Fibroblast of skin of right biceps (primary cell): ENCODE data around the gene CCDC154.

ENCODE experiments used
- DNase-seq: peaks from one replicate; pipeline ENCODE4 v3.0.0-alpha.2; 2013

Gene CCDC154

DNA sequence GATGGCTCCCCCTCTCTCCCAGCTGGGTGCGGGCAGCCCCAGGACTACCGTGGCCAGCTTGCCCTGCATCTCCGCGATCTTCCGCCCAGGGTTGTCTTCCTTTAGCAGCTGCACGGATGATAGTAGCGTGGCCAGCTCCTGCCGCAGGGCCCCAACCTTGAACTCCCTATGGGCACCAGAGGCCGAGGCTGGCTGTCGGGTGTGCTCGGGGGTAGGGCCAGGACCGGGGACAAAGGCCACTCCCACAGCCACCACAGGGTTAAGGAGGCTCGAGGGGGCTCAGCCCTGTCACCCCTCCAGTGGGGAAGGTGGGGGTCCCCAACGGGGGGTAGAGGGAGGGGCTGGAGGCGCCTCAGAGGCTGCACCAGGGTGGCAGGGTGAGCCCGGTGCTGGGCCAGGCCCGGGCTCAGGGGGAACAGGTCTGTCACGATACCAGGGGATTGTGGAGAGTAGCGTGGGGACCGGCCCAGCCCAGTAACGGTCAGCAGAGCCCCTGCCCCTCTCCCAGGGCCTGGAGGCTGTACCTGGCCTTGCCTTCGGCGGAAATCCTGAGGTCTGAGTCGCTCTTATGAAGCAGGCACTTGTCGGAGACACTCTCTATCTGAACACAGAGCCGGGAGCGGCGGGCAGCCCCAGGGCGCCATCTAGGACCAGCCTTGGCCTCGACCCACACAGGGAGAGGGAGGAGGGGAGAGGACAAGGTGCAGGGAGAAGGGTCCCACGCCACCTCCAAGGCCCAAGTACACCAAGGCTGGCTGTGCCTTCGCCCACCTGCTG, 8.2 kb downstream of the CCDC154 start:
- DNase-seq = no peak

DNA sequence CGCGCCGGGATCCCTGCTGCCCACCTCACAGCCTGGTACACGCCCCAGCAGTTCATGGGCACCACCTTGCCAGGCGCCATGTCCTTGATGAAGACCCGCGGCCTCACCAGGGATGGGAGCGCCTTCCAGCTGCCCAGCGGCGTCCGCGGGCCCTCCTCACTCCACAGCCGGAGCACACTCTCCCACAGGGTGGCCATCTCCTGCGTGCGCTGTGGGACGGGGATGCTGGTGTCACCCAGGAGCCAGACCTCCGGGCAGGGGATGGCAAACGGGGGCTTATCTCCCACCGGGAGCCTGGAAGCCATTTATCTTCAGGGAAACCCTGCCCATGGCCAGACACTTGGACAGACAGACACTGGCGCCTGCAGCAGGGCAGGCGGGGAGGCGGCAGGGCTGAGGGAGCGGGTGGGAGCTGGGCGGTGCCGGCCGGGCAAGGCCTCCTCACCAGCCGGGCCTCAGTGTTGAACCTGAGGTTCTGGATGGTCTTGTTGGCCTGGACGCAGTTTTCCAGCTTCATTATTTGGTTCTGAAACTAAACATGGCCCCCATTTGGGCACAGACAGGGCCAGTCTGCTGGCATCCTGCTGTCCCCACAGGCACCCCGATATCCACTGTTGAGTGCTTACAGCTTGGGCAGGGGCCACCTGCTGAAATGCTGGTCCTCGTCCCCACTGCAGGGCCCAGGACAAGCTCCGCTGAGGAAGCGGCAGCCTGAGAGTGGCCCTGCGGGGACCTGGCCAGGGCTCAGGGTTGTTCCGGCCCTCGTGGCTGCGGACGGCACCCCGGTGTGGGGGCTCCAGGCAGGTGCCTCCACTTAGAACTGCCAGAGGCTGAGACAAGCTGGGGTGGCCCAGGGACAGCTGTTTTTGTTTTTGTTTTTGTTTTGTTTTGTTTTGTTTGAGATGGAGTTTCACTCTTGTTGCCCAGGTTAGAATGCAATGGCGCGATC, 9.4 kb downstream of the CCDC154 start:
- no peak for DNase-seq

DNA sequence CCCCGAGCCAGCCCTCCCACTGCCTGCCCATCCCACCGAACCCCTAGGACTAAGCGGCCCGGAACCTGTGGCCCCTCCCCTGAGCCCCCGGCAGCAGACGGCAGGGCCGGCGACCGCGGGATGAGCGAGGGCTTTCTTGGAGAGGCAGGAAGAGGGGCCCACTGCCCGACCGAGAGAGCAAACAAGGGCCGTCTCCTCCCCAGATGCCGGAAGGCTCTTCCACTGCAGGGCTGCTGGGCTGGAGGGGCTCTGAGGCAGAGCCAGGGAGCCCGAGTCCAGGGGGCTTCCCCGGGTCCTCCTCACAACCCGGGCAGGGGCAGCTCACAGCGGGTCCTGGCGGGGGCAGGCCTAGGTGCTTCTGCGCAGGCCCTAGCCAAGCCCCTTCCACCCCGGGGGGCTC, 10.6 kb downstream of the CCDC154 start:
- no peak for DNase-seq

DNA sequence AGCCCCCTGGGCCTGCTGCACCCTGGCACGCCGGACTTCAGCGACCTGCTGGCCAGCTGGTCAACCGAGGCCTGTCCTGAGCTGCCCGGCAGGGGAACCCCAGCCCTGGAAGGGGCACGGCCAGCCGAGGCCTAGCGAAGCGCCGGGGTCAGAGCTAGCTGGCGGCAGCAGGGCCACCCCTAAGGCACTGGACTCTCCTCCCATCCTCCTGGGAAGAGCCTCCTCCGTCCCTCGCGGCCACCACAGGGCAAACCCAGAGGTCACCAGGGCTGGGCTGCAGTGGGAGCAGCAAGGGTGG, 11.1 kb downstream of the CCDC154 start:
- DNase-seq = no peak

DNA sequence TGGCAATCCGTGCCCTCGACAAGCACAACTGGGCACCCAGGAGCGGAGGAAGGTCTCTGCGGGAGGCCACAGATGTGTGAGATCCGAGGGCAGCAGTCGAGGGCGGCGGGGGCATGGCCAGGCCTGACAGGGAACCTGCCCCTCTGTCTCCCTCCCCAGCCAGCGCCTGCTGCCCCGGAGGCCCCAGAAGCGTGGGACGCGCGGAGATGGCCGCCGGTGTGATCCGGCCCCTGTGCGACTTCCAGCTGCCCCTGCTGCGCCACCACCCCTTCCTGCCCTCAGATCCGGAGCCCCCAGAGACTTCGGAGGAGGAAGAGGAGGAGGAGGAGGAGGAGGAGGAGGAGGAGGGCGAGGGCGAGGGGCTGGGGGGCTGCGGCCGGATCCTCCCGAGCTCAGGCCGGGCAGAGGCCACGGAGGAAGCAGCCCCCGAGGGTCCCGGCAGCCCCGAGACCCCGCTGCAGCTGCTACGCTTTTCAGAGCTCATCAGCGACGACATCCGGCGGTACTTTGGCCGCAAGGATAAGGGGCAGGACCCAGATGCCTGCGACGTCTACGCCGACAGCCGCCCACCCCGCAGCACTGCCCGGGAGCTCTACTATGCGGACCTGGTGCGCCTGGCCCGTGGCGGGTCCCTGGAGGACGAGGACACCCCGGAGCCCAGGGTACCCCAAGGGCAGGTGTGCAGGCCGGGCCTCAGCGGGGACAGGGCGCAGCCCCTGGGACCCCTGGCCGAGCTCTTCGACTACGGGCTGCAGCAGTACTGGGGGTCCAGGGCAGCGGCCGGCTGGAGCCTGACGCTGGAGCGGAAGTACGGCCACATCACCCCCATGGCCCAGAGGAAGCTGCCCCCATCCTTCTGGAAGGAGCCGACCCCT, 11.7 kb downstream of the CCDC154 start:
- DNase-seq = no peak

DNA sequence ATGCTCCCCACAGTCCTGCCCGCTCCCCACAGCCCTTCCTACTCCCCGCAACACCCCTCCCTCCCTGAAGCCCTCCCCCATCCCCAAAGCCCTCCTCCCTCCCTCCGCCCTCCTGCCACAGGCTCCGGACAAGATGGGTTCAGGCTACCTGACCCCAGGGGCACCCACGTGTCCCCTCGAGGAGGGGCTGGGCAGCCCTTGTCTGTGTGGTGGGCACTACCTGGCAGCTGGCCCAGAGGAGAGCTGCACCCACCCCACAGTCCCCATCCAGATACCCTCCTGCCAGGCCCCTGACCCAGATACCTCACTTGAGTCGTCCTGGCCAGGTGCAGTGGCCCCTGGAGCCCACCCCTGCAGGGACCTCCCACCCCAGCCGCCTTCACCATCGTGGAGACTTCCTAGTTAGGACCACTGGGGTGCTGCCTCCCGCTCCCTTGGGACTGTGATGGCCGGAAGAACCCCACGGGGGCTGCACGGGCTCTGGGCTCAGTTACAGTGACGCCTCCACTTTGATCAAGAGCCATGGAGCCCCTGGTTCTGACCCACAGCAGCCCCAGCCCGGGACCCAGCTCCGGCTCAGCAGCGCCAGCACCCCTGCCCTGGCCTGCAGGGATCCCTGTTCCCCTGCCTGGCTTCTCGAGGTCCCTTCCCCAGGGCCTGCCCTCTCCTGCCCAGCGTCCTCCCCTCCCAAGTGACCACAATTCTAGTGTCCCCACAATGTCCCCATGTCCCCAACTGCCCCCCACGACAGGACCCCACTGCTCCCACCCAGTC, 12.7 kb downstream of the CCDC154 start:
- DNase-seq = no peak

DNA sequence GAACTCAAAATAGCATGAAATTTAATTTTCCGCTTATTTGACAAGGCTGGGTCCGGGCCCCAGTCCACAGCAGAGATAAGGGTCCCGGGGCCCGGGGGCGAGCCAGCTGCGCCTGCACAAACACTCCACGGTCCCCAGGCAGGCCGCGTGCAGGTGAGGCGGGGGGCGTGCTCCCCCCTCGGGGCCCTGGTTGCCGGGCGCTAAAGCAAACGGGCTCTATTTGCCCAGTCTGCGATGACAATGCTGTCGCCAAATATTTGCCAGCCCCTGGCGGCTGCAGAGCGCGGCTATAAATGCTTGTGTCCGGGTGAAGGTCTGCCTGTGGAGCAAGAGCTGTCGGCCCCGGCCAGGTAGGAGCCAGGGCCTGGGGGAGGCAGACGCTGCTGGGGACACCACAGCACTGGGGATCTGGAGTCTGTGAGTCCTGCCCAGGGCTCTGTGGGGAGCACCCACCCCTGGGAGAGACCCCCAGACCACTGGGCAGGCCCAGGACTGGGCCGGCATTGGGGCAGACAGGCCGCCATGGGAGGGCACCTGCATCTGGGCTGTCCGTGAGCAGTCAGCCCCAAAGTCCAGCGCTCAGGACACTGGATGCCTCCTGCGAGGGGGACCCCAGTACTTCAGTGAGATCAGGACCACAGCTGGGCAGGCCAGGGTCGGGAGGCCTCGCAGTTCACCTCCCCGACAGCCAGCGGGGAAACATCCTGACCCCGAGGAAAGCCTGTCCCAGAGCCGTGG, 13.4 kb downstream of the CCDC154 start, which contains the start of gene PERCC1:
PERCC1 (plus strand) TSS at position 320 of the 738 bp plus-strand sequence. CDS start 1,516 bp downstream, outside the sequence.
- DNase-seq = no peak

DNA sequence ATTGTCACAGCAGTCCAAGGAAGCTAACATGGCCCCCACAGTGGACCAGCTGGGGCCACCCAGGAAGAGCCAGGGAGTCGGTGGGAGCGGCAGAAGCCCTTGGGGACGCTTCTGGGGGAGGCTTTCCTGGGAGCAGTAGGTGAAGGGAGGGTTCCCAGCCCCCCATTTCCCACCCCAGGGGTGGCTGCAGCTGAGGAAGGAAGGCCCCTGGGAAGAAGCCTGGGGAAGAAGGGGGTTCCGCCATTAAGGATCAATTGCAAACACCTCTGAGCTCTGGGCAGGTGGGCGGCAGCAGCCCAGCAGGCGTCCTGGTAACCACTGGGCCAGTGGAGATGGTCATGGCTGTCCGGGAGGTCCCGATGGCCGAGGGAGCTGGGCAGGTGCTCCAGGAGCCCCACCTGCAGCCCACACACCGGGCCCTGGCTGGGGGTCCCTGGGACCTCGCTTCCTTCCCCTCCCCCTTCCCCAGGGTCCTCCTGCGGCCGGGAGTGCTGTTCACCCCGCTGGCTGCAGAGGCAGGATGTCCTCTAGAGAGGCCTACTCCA, 14.1 kb downstream of the CCDC154 start:
- DNase-seq = no peak

DNA sequence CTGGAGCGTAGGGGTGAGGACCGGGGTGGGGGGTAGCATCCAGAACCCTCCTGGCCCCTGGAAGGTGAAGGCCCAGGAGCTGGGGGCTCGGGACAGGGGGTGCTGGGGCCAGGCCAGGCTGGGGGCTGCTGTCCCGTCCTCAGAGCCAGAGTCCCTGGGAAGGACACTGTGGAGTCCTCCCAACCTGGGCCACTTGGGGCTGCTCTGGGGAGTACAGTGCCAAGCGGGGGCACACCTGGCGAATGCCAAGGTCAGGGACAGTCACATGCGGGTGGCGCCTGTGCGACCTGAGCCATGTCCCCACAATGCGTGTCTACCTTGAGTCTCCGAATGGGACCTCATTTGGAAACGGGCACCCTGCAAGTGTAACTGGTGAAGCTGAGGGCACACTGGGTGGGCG, 14.7 kb downstream of the CCDC154 start:
- no peak for DNase-seq

DNA sequence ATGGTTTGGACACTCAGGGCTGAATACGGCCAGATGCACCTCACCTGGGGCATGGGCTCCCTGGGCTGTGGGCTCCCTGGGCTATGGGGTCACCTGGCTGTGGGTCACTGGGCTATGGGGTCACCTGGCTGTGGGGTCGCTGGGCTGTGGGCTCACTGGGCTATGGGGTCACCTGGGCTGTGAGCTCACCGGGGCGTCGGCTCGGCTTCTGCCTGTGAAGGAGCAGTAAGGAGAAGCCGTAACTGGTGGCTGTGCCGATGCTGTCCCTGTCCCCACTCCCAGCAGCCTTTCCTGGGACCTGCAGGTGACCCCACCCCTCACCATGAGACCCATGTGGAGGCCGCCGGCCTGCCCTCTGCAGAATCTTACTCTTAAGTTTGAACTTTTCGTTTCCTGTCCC, 15.3 kb downstream of the CCDC154 start:
- DNase-seq = no peak

DNA sequence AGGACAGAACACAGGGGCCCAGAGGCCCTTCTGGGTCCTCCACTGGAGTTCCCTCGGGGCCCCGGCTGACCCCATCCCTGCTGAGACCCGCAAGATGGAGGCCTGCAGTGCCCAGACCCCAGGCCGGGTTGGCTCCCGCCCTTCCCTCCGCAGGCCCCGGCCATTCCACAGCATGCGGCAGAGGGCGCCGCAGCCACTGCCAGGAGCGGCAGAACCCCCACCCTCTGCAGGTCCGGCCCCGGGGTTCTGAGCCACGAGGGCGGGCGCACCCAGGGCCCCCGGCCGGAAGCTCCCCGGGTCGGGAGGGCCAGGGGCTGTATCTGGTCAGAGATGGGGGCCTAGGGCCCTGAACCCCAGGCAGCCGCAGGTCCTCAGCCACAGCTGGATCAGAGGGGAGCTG, 15.8 kb downstream of the CCDC154 start:
- DNase-seq = peak; percentile 25

DNA sequence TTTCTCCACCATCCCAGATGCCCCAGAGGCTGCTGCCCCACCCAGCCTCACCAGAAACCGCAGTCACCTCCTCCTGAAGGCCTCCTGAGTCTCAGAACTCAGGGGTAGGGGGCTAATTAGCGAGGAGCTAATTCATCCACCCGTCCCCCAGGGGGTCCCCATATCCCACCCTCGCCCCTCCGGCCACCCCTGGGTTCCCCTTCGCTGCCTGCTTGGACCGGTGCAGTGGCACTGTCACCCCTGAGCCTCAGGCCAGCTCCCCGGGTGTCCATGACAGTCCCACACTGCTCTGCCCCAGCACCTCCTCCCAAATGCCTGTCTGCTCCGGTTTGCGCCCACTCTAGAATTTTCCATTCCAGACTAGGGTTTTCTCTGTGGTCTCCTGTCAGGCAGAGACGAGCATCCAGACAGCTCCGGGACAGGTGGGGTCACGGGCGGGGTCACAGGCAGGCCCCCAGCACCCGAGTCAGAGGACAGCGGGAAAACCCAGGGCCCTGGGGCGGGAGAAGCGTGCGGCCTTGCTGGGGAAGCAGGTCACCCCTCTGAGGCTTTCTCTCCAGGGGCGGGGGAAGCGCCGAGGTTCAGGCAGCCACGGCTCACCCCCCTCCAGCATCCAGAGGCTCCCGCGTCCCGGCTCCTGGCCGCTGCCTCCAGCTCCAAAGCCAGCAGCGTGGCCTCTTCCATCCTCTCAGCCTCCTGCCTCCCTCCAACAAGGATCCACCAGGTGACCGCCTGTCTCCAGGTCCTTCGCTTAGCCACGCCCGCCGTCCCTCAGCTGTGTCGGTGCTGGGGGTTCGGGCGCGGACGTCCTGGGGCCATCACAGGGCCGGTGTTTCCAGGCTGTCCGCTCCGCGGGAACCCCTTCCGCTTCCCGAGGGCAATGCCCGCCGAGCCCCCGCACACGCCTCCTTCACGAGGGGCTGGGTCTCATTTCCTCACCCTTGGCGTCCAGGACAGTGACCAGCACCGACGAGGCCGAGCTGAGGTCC, 16.6 kb downstream of the CCDC154 start:
- no peak for DNase-seq

DNA sequence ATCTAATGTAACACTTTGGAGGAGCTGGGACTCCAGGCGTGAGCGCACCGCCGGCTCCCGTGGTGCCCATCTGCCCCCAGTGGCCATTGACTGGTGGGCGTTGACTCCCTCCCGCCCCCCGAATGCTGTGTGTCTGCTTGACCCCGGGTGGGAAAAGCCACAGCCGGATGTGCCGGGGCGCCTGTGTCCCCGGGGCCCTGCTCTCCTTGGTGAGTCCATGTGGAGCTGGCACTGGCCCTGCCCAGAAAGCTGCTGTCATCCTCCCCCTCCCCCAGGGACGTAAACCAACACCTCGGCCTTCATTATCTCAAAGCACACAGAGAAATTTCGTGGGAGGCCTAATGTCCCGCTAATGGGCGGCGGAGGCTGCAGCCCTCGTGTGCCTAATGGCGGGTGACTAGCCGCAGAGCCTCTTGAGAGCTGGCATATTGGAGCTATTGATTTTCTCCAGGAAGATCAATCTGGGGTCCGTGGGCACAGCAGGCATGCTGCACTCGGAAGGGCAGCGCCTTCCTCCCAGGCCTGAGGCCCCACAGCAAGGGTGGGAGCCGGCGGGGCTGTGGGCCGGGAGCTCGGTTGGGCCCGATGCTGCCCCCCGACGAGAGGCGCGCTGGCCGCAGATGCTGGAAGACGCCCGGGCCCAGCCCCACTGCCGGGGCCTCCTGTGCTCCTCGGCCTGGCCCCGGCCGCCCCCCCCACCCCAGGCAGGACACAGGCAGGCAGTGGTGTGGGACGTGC, 17.5 kb downstream of the CCDC154 start:
- DNase-seq = no peak

DNA sequence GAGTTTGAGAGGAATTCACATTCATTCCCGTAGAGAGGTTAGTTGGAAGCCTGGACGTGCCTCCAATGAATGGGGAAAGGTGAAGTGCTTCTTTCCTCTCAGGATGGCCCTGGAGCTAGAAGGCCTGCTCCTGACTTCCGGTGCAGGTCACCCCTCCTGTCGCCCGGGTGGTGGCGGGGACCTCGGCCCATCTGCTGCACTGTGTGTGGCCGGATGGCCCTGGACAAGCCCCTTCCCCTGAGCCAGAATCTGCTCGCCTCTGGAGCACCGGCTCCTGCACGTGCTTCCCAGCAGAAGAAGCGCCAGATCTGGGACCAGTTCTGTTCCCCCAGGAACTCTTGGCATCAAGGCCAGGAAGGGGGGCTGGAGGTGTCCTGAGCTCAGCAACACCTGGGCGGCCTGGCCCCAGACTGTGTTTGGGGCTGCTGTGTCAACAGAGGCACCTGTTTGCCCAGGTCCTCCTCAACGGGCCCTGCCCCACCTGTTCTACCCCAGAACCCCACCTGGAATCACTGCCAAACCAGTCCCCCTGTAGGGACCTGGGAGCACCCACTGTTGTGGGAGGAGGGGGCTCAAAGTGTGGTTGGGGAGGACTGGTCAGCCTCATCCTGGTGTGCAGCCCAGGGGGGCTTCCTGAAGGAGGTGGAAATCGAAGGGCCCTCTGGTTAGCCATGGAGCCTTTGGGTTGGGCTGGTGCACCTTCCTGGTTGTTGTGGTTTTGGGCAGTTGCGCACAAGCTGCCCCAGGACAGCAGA, 18.6 kb downstream of the CCDC154 start:
- no peak for DNase-seq

DNA sequence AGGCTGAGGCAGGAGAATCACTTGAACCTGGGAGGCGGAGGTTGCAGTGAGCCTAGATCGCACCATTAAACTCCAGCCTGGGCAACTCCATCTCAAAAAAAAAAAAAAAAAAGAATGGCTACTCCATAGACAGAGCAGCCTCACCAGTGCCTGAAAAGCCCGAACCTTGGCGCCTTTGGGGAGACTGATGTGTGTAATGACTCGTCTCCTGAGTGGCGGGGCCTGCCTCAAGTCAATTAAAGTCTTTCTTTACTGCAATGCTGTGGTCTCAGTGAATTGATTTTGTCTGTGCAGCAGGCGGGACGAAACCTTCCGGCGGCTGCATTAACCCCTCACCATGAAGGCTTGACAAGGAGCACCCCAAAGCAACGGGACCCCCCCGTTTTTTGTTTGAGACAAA, 20.3 kb downstream of the CCDC154 start:
- no peak for DNase-seq

DNA sequence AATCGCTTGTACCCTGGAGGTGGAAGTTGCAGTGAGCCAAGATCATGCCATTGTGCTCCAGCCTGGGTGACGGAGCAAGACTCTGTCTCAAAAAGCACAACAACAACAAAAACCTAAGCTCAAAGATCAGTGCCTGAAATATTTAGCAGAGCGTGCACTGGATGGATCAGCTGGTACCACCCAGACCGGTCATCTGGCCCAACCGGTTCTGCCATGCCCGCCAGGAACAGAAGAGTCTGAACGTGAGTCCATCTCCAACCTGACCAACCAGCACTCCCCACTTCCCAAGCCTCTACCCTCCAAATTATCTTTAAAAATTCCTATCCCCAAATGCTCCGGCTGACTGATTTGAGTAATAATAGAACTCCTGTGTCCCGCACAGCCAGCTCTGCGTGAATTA, 22.3 kb downstream of the CCDC154 start:
- DNase-seq = no peak

DNA sequence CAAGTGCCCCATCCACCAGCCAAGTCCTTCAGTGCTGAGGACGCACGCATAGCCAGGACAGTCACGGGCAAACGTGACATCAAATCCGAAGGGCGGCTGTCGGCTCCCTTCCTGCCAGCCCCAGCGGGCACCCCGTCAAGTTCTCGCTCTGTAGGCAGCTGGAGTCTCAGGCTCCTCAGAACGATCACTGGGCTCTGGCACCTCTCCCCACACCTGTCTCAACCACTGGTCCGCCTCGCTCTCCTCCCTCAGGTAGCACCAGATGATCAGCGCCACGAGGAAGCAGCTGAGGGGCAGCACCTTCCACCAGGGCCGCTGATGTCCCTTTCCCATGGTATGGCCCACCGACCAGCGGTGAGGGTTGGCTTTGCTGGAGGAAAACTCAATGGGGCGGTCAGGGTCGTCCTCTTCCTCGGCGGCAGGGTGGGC, 24.2 kb downstream of the CCDC154 start:
- DNase-seq = no peak

DNA sequence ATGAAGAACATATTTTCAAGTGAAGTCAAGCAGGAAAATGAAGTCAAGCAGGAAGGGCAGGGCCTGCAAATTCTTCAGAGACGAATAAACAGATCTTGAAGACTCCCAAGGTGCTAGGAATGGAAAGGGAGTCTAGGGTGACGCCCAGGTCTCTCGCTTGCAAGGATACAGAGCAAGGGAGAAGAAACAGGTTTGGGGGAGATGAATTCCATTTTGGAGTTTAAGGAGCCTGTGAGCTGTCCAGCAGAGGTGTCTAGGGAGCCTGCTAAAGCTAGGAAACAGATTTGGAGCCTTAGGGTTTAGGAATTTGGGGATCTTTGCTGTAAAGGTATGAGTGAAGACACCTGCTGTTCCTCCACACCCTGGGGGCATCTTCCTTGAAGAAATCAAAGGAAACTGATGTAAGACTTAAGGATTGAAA, 27.8 kb downstream of the CCDC154 start:
- DNase-seq = no peak
